Testis (tissue), 2 donors: ENCODE results near the gene PLRG1.

Source experiments
- POLR2A ChIP-seq: fragments of 450-650 bp; IDR thresholded peaks from one replicate; pipeline ENCODE4 v1.6.1; 2017; ENCODE audit warnings: antibody characterized with exemption, mild to moderate bottlenecking, moderate library complexity
- TF ChIP-seq, protein P1 (sequence below), 3 experiments: fragments of 450-650 bp in 2 of 3; fragments of 200-600 bp in 1 of 3; sonication (generic) in 1 of 3; IDR thresholded peaks; one replicate each; pipeline ENCODE4 v1.5.1; 2016 to 2019; ENCODE audit warnings: antibody characterized with exemption in 3 of 3, mild to moderate bottlenecking in 2 of 3, moderate library complexity in 1 of 3

DNA sequence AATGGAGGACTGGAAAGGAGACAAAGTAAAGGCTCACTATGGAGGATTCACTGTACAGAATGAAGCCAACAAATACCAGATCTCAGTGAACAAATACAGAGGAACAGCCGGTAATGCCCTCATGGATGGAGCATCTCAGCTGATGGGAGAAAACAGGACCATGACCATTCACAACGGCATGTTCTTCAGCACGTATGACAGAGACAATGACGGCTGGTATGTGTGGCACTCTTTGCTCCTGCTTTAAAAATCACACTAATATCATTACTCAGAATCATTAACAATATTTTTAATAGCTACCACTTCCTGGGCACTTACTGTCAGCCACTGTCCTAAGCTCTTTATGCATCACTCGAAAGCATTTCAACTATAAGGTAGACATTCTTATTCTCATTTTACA, 19.4 kb upstream of the PLRG1 start:
- TF ChIP-seq, protein P1, sequence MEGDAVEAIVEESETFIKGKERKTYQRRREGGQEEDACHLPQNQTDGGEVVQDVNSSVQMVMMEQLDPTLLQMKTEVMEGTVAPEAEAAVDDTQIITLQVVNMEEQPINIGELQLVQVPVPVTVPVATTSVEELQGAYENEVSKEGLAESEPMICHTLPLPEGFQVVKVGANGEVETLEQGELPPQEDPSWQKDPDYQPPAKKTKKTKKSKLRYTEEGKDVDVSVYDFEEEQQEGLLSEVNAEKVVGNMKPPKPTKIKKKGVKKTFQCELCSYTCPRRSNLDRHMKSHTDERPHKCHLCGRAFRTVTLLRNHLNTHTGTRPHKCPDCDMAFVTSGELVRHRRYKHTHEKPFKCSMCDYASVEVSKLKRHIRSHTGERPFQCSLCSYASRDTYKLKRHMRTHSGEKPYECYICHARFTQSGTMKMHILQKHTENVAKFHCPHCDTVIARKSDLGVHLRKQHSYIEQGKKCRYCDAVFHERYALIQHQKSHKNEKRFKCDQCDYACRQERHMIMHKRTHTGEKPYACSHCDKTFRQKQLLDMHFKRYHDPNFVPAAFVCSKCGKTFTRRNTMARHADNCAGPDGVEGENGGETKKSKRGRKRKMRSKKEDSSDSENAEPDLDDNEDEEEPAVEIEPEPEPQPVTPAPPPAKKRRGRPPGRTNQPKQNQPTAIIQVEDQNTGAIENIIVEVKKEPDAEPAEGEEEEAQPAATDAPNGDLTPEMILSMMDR (IDR thresholded peaks at IDR 0.05) = no peak
- no peak for TF ChIP-seq POLR2A
